ENCODE data around the gene VSIG4. TPM values are rescaled to one million over a fixed set of nuclear protein-coding genes. Genes with fewer than 3 reads are reported as not detected.

The VSIG4 gene
- total and polyA plus RNA-seq, 2 experiments from 2014 or later = not detected

- Histone ChIP-seq H2AFZ (no peak overlapping the region), H3K9ac (no peak overlapping the region), H4K20me1 (ENCODE audit: insufficient read depth) (no peaks in the 10 kb centered on the region), H3K9me2 (ENCODE audit: insufficient read depth) (no peaks in the 10 kb centered on the region), H3K27me3 (replicated peaks; ENCODE audit: insufficient read depth) (no peaks in the 10 kb centered on the region), H3F3A (ENCODE audit: insufficient read depth) (no peaks in the 10 kb centered on the region), H3K4me1 (ENCODE audit: insufficient read depth) (no peaks in the 10 kb centered on the region), H3K79me2 (ENCODE audit: insufficient read depth) (no peaks in the 10 kb centered on the region), H3K4me3 (no peak overlapping the region), H3K4me2 (ENCODE audit: unreplicated experiment) (no peak overlapping the region), H3K27ac (no peak overlapping the region), H3K36me3 (ENCODE audit: low read depth) (no peaks in the 10 kb centered on the region), H3K9me3 (ENCODE audit: low read depth) (no peaks in the 10 kb centered on the region)
- TF ChIP-seq EZH2phosphoT487 (IDR thresholded peaks at IDR 0.05; ENCODE audit: insufficient read depth, low read depth) (no peak), EZH2 (IDR thresholded peaks at IDR 0.05; ENCODE audit: insufficient read depth, poor library complexity, severe bottlenecking) (no peak)
- in situ Hi-C loops (cut with MboI) = no loop called here
- WGBS, 2 experiments (ENCODE audit: low coverage in 1 of 2, low lambda C conversion rate in 2 of 2, missing lambda C conversion rate in 2 of 2) = 37 to 49% methylated on average over 6 of the region's 7 CpGs
- DNase-seq = no peak
Measured at GRCh38 chrX:66018585-66019309, 21.1 kb downstream of the VSIG4 start.

- H4K20me1 ChIP-seq (ENCODE audit: insufficient read depth) = no peaks in the 10 kb centered on the region
- H3K9ac ChIP-seq = no peak overlapping the region
- H3F3A ChIP-seq (ENCODE audit: insufficient read depth) = no peaks in the 10 kb centered on the region
- no peaks in the 10 kb centered on the region for H3K4me1 ChIP-seq (ENCODE audit: insufficient read depth)
- DNase-seq = no peak
- no peaks in the 10 kb centered on the region for H3K9me3 ChIP-seq (ENCODE audit: low read depth)
- H3K27me3 ChIP-seq (replicated peaks; ENCODE audit: insufficient read depth) = no peaks in the 10 kb centered on the region
- H3K9me2 ChIP-seq (ENCODE audit: insufficient read depth) = no peaks in the 10 kb centered on the region
- no peak overlapping the region for H2AFZ ChIP-seq
- H3K4me3 ChIP-seq = no peak overlapping the region
- no peak overlapping the region for H3K27ac ChIP-seq
- H3K36me3 ChIP-seq (ENCODE audit: low read depth) = no peaks in the 10 kb centered on the region
- in situ Hi-C loops (cut with MboI) = no loop called here
- TF ChIP-seq EZH2phosphoT487 (IDR thresholded peaks at IDR 0.05; ENCODE audit: insufficient read depth, low read depth) (no peak), EZH2 (IDR thresholded peaks at IDR 0.05; ENCODE audit: insufficient read depth, poor library complexity, severe bottlenecking) (no peak)
- H3K79me2 ChIP-seq (ENCODE audit: insufficient read depth) = no peaks in the 10 kb centered on the region
- H3K4me2 ChIP-seq (ENCODE audit: unreplicated experiment) = no peak overlapping the region
Measured at GRCh38 chrX:66017659-66018170, 22.2 kb downstream of the VSIG4 start.

GRCh38 chrX:66016905-66017658, 22.8 kb downstream of the VSIG4 start:
- no peak overlapping the region for H2AFZ ChIP-seq
- no peaks in the 10 kb centered on the region for H4K20me1 ChIP-seq (ENCODE audit: insufficient read depth)
- H3K9ac ChIP-seq = no peak overlapping the region
- H3K4me2 ChIP-seq (ENCODE audit: unreplicated experiment) = no peak overlapping the region
- TF ChIP-seq EZH2 (IDR thresholded peaks at IDR 0.05; ENCODE audit: insufficient read depth, poor library complexity, severe bottlenecking) = no peak
- no peak for TF ChIP-seq EZH2phosphoT487 (IDR thresholded peaks at IDR 0.05; ENCODE audit: insufficient read depth, low read depth)
- H3K27ac ChIP-seq = no peak overlapping the region
- WGBS, 2 experiments (ENCODE audit: low coverage in 1 of 2, low lambda C conversion rate in 2 of 2, missing lambda C conversion rate in 2 of 2) = 7 to 10% methylated on average over 2 of the region's 2 CpGs
- H3K4me1 ChIP-seq (ENCODE audit: insufficient read depth) = no peaks in the 10 kb centered on the region
- H3K36me3 ChIP-seq (ENCODE audit: low read depth) = no peaks in the 10 kb centered on the region
- no peak overlapping the region for H3K4me3 ChIP-seq
- H3K79me2 ChIP-seq (ENCODE audit: insufficient read depth) = no peaks in the 10 kb centered on the region
- H3K9me3 ChIP-seq (ENCODE audit: low read depth) = no peaks in the 10 kb centered on the region
- H3F3A ChIP-seq (ENCODE audit: insufficient read depth) = no peaks in the 10 kb centered on the region
- no peaks in the 10 kb centered on the region for H3K27me3 ChIP-seq (replicated peaks; ENCODE audit: insufficient read depth)
- H3K9me2 ChIP-seq (ENCODE audit: insufficient read depth) = no peaks in the 10 kb centered on the region
- DNase-seq = no peak
- in situ Hi-C loops (cut with MboI) = no loop called here

- H3K4me1 ChIP-seq (ENCODE audit: insufficient read depth) = no peaks in the 10 kb centered on the region
- H2AFZ ChIP-seq = no peak overlapping the region
- H3K36me3 ChIP-seq (ENCODE audit: low read depth) = no peaks in the 10 kb centered on the region
- H3F3A ChIP-seq (ENCODE audit: insufficient read depth) = no peaks in the 10 kb centered on the region
- no peaks in the 10 kb centered on the region for H3K9me3 ChIP-seq (ENCODE audit: low read depth)
- no peak for TF ChIP-seq EZH2phosphoT487 (IDR thresholded peaks at IDR 0.05; ENCODE audit: insufficient read depth, low read depth)
- no peak for TF ChIP-seq EZH2 (IDR thresholded peaks at IDR 0.05; ENCODE audit: insufficient read depth, poor library complexity, severe bottlenecking)
- no peak overlapping the region for H3K4me2 ChIP-seq (ENCODE audit: unreplicated experiment)
- H3K9me2 ChIP-seq (ENCODE audit: insufficient read depth) = no peaks in the 10 kb centered on the region
- in situ Hi-C loops (cut with MboI) = no loop called here
- no peak overlapping the region for H3K4me3 ChIP-seq
- no peak overlapping the region for H3K27ac ChIP-seq
- no peaks in the 10 kb centered on the region for H4K20me1 ChIP-seq (ENCODE audit: insufficient read depth)
- WGBS, 2 experiments (ENCODE audit: low coverage in 1 of 2, low lambda C conversion rate in 2 of 2, missing lambda C conversion rate in 2 of 2) = 0% methylated on average over 1 of the region's 1 CpG
- no peak overlapping the region for H3K9ac ChIP-seq
- H3K79me2 ChIP-seq (ENCODE audit: insufficient read depth) = no peaks in the 10 kb centered on the region
- no peak for DNase-seq
- H3K27me3 ChIP-seq (replicated peaks; ENCODE audit: insufficient read depth) = no peaks in the 10 kb centered on the region
Measured at GRCh38 chrX:66015900-66016689, 23.8 kb downstream of the VSIG4 start.

All from GM23248 (cell line).